Mesendoderm (in vitro differentiated cells): Measurements from ENCODE around the gene MAML1.
"Not testable (repeated sequence)": the region's sequence is repeated elsewhere in the genome, so short reads cannot be mapped to it uniquely, and the experiment has no call there.

ENCODE experiments used
- DNase-seq: peaks from one replicate; pipeline ENCODE4 v3.0.0; 2013
- H2AK5ac ChIP-seq: 2 replicates; pipeline ENCODE4 v1.6.1; 2013; ENCODE audit warnings: low read length, inconsistent platforms
- H2BK120ac ChIP-seq: 2 replicates; pipeline ENCODE4 v1.6.1; 2013; ENCODE audit warnings: low read depth, mild to moderate bottlenecking, low read length, moderate library complexity, mixed read lengths
- H2BK15ac ChIP-seq: replicated peaks from 2 replicates; pipeline ENCODE4 v1.6.1; 2013; ENCODE audit warnings: low read depth, mild to moderate bottlenecking, moderate library complexity
- H2BK5ac ChIP-seq: 2 replicates; pipeline ENCODE4 v1.6.1; 2013; ENCODE audit warnings: low read length, inconsistent platforms
- H3K18ac ChIP-seq: 2 replicates; pipeline ENCODE4 v1.6.1; 2013; ENCODE audit warnings: mild to moderate bottlenecking, low read length, mixed read lengths
- H3K23ac ChIP-seq: one replicate; pipeline ENCODE4 v1.6.1; 2013; ENCODE audit warnings: low read length
- H3K27ac ChIP-seq: 2 replicates; pipeline ENCODE4 v1.5.1; 2013; ENCODE audit warnings: low read depth, mild to moderate bottlenecking, inconsistent platforms, low read length, moderate library complexity
- H3K27me3 ChIP-seq: 2 replicates; pipeline ENCODE4 v1.6.1; 2013; ENCODE audit warnings: low read length, control low read depth, mild to moderate bottlenecking, inconsistent platforms; ENCODE audit not compliant: insufficient read depth, poor library complexity
- H3K36me3 ChIP-seq: 2 replicates; pipeline ENCODE4 v1.6.1; 2013; ENCODE audit warnings: low read length, inconsistent platforms; ENCODE audit not compliant: control insufficient read depth, insufficient read depth
- H3K4ac ChIP-seq: one replicate; pipeline ENCODE4 v1.6.1; 2013; ENCODE audit warnings: low read depth, mild to moderate bottlenecking, low read length, moderate library complexity
- H3K4me1 ChIP-seq: 2 replicates; pipeline ENCODE4 v1.6.1; 2013; ENCODE audit warnings: low read depth, low read length, inconsistent platforms; ENCODE audit not compliant: control insufficient read depth
- H3K4me2 ChIP-seq: 2 replicates; pipeline ENCODE4 v1.6.1; 2013; ENCODE audit warnings: low read length
- H3K4me3 ChIP-seq: 2 replicates; pipeline ENCODE4 v1.5.1; 2013; ENCODE audit warnings: mild to moderate bottlenecking, low read length
- H3K56ac ChIP-seq: one replicate; pipeline ENCODE4 v1.6.1; 2013; ENCODE audit warnings: low read length
- H3K79me1 ChIP-seq: 2 replicates; pipeline ENCODE4 v1.6.1; 2013; ENCODE audit warnings: low read length, inconsistent platforms
- H3K79me2 ChIP-seq: 2 replicates; pipeline ENCODE4 v1.6.1; 2013; ENCODE audit warnings: mild to moderate bottlenecking, low read length; ENCODE audit not compliant: control insufficient read depth, insufficient read depth
- H3K9ac ChIP-seq: 2 replicates; pipeline ENCODE4 v1.6.1; 2013; ENCODE audit warnings: low read length, inconsistent platforms
- H4K5ac ChIP-seq: one replicate; pipeline ENCODE4 v1.6.1; 2013; ENCODE audit warnings: low read length
- H4K8ac ChIP-seq: one replicate; pipeline ENCODE4 v1.6.1; 2013; ENCODE audit warnings: low read depth, mild to moderate bottlenecking, control low read depth, low read length, moderate library complexity
- WGBS: extraction: QIAGEN DNeasy Blood & Tissue Kit; methylation state at CpG from one replicate; pipeline ENCODE4 v1.1.7; 2013; ENCODE audit warnings: low lambda C conversion rate, missing lambda C conversion rate; ENCODE audit not compliant: insufficient coverage; ENCODE audit errors: extremely low coverage; 5-methylcytosine and 5-hydroxymethylcytosine counted together

The MAML1 gene

GRCh38 chr5:179738742-179739141, 6.1 kb downstream of the MAML1 start:
- Histone ChIP-seq H3K4me3 (no peak overlapping the region), H2BK120ac (no peak overlapping the region), H4K8ac (no peak overlapping the region), H2BK15ac (no peak overlapping the region), H2BK5ac (no peak overlapping the region), H3K79me1 (peaks cover 8% of the 10 kb centered on the region), H3K23ac (no peak overlapping the region), H3K27me3 (no peaks in the 10 kb centered on the region), H2AK5ac (no peak overlapping the region), H3K4me1 (peaks cover 3% of the 10 kb centered on the region), H3K9ac (no peak overlapping the region), H3K4me2 (no peak overlapping the region), H4K5ac (no peak overlapping the region), H3K4ac (no peak overlapping the region), H3K18ac (no peak overlapping the region), H3K79me2 (peaks cover 78% of the 10 kb centered on the region), H3K36me3 (no peaks in the 10 kb centered on the region), H3K27ac (no peak overlapping the region), H3K56ac (no peak overlapping the region)
- no peak for DNase-seq
- no CpG with 5 or more reads among the region's 4 CpGs for WGBS

GRCh38 chr5:179744106-179744505, 11.5 kb downstream of the MAML1 start:
- not testable (repeated sequence) for H2BK15ac ChIP-seq, H3K23ac ChIP-seq, H3K4me1 ChIP-seq, H3K56ac ChIP-seq, H4K5ac ChIP-seq, H3K4me2 ChIP-seq, H2BK5ac ChIP-seq, H3K4me3 ChIP-seq, H3K27ac ChIP-seq, H2AK5ac ChIP-seq, H3K79me1 ChIP-seq, H3K18ac ChIP-seq, H2BK120ac ChIP-seq, DNase-seq, H3K36me3 ChIP-seq, H3K9ac ChIP-seq, H3K4ac ChIP-seq, H3K27me3 ChIP-seq, H4K8ac ChIP-seq
- H3K79me2 ChIP-seq: peaks cover 42% of the 10 kb centered on the region
- no CpG with 5 or more reads among the region's 7 CpGs for WGBS

GRCh38 chr5:179746872-179747271, 14.2 kb downstream of the MAML1 start:
- no peak overlapping the region for H3K9ac ChIP-seq

GRCh38 chr5:179747811-179748210, 15.2 kb downstream of the MAML1 start:
- Histone ChIP-seq H2BK120ac (no peak overlapping the region), H3K4ac (no peak overlapping the region)

More at GRCh38 chr5:179746872-179747271, 14.2 kb downstream of the MAML1 start:
- Histone ChIP-seq H3K56ac (no peak overlapping the region), H3K23ac (no peak overlapping the region), H3K4me1 (no peaks in the 10 kb centered on the region), H3K36me3 (no peaks in the 10 kb centered on the region), H2BK5ac (no peak overlapping the region), H3K4me3 (no peak overlapping the region), H4K8ac (no peak overlapping the region), H3K27ac (no peak overlapping the region), H2BK120ac (no peak overlapping the region), H2AK5ac (no peak overlapping the region), H3K18ac (no peak overlapping the region), H4K5ac (no peak overlapping the region), H3K79me1 (peaks cover 14% of the 10 kb centered on the region), H2BK15ac (no peak overlapping the region), H3K79me2 (peaks cover 41% of the 10 kb centered on the region), H3K27me3 (no peaks in the 10 kb centered on the region), H3K4ac (no peak overlapping the region), H3K4me2 (no peak overlapping the region)
- no peak for DNase-seq
- whole genome bisulfite sequencing: no CpG with 5 or more reads among the region's 2 CpGs

GRCh38 chr5:179749857-179750508, 17.4 kb downstream of the MAML1 start:
- H3K4me1 ChIP-seq: peaks cover 1% of the 10 kb centered on the region
- H3K18ac ChIP-seq: no peak overlapping the region
- DNase-seq: no peak
- no peak overlapping the region for H2BK5ac ChIP-seq
- H3K23ac ChIP-seq: no peak overlapping the region
- no CpG with 5 or more reads among the region's 8 CpGs for WGBS
- no peak overlapping the region for H3K4me3 ChIP-seq
- H3K27me3 ChIP-seq: no peaks in the 10 kb centered on the region
- H2AK5ac ChIP-seq: no peak overlapping the region
- no peak overlapping the region for H3K9ac ChIP-seq
- no peak overlapping the region for H4K5ac ChIP-seq
- H3K56ac ChIP-seq: no peak overlapping the region
- H3K4me2 ChIP-seq: no peak overlapping the region
- H3K79me1 ChIP-seq: peaks cover 16% of the 10 kb centered on the region
- no peaks in the 10 kb centered on the region for H3K36me3 ChIP-seq
- no peak overlapping the region for H3K4ac ChIP-seq
- no peak overlapping the region for H2BK15ac ChIP-seq
- peaks cover 50% of the 10 kb centered on the region for H3K79me2 ChIP-seq
- H3K27ac ChIP-seq: no peak overlapping the region
- no peak overlapping the region for H4K8ac ChIP-seq
- H2BK120ac ChIP-seq: no peak overlapping the region

More at GRCh38 chr5:179747811-179748210, 15.2 kb downstream of the MAML1 start:
- Histone ChIP-seq H3K79me1 (peaks cover 14% of the 10 kb centered on the region), H3K4me1 (no peaks in the 10 kb centered on the region), H3K27me3 (no peaks in the 10 kb centered on the region), H3K79me2 (peaks cover 37% of the 10 kb centered on the region), H3K4me2 (no peak overlapping the region), H3K4me3 (no peak overlapping the region), H2BK5ac (no peak overlapping the region), H2BK15ac (no peak overlapping the region), H3K18ac (no peak overlapping the region), H3K23ac (no peak overlapping the region), H3K9ac (no peak overlapping the region), H3K36me3 (no peaks in the 10 kb centered on the region), H4K5ac (no peak overlapping the region), H3K27ac (no peak overlapping the region), H4K8ac (no peak overlapping the region), H3K56ac (no peak overlapping the region), H2AK5ac (no peak overlapping the region)
- WGBS: no CpG with 5 or more reads among the region's 3 CpGs
- DNase-seq: no peak

GRCh38 chr5:179753971-179754370, 21.3 kb downstream of the MAML1 start:
- no peak overlapping the region for H3K4me2 ChIP-seq
- H3K79me1 ChIP-seq: peaks cover 16% of the 10 kb centered on the region
- no peak for DNase-seq
- H4K5ac ChIP-seq: no peak overlapping the region
- H3K23ac ChIP-seq: no peak overlapping the region
- H3K4me3 ChIP-seq: no peak overlapping the region
- no peak overlapping the region for H3K56ac ChIP-seq
- no peak overlapping the region for H2AK5ac ChIP-seq
- no peaks in the 10 kb centered on the region for H3K36me3 ChIP-seq
- no peak overlapping the region for H3K18ac ChIP-seq
- H2BK5ac ChIP-seq: no peak overlapping the region
- no peak overlapping the region for H4K8ac ChIP-seq
- H3K27me3 ChIP-seq: no peaks in the 10 kb centered on the region
- WGBS: no CpG with 5 or more reads among the region's 5 CpGs
- H3K4me1 ChIP-seq: peaks cover 1% of the 10 kb centered on the region
- H3K4ac ChIP-seq: no peak overlapping the region
- no peak overlapping the region for H3K27ac ChIP-seq
- H2BK120ac ChIP-seq: no peak overlapping the region
- H3K9ac ChIP-seq: no peak overlapping the region
- peaks cover 56% of the 10 kb centered on the region for H3K79me2 ChIP-seq
- no peak overlapping the region for H2BK15ac ChIP-seq
